Activated naive CD4-positive, alpha-beta T cell treated with anti-CD3 and anti-CD28 coated beads for 36 hours (primary cell): ENCODE data around the gene CYP27C1. TPM values are rescaled to one million over a fixed set of nuclear protein-coding genes. Genes with fewer than 3 reads are reported as not detected.
"Not testable (repeated sequence)": the region's sequence is repeated elsewhere in the genome, so short reads cannot be mapped to it uniquely, and the experiment has no call there.

Source experiments
- CTCF ChIA-PET: fragments of 350-600 bp; sonication (Branson Sonifier 250); formaldehyde crosslinking; loops from one replicate; lab custom pipeline; 2021; ENCODE audit warnings: antibody characterized with exemption; lab: Charles Lee
- DNase-seq: peaks from one replicate; pipeline ENCODE4 v3.0.0-alpha.2; 2020
- H3K27ac Mint-ChIP-seq: one replicate; pipeline ENCODE4 v1.8.0; 2021; ENCODE audit warnings: mild to moderate bottlenecking, mixed read lengths
- H3K27me3 Mint-ChIP-seq: one replicate; pipeline ENCODE4 v1.8.0; 2021; ENCODE audit warnings: low read depth, mixed read lengths
- H3K36me3 Mint-ChIP-seq: one replicate; pipeline ENCODE4 v1.8.0; 2021; ENCODE audit warnings: low read depth, mixed read lengths
- H3K4me1 Mint-ChIP-seq: one replicate; pipeline ENCODE4 v1.8.0; 2021; ENCODE audit warnings: low read depth, mixed read lengths
- H3K4me3 Mint-ChIP-seq: one replicate; pipeline ENCODE4 v1.8.0; 2021; ENCODE audit warnings: mild to moderate bottlenecking, moderate library complexity, mixed read lengths
- H3K9me3 Mint-ChIP-seq: one replicate; pipeline ENCODE4 v1.8.0; 2021; ENCODE audit warnings: mixed read lengths
- intact Hi-C: fragments of 100-400 bp; cut with micrococcal nuclease; formaldehyde crosslinking; loops from one replicate; pipeline ENCODE4 v1.15.1; 2023
- total RNA-seq, 2 experiments: library from RNA; stranded (reverse); gene quantifications; one replicate each; pipeline ENCODE4 v1.2.3, GENCODE V29; 2021

Gene CYP27C1
- total RNA-seq, 2 experiments from 2014 or later = not detected

GRCh38 chr2:127173057-127173456 is 47.0 kb downstream of the CYP27C1 start:
- Mint-ChIP-seq H3K4me1 (no peaks in the 10 kb centered on the region), H3K9me3 (no peaks in the 10 kb centered on the region), H3K27ac (no peak overlapping the region), H3K36me3 (no peaks in the 10 kb centered on the region), H3K4me3 (no peak overlapping the region), H3K27me3 (no peaks in the 10 kb centered on the region)
- no peak for DNase-seq
- CTCF ChIA-PET = interaction anchor here (1.3 kb wide), 2 partner anchors 12 to 107 kb away, joined by 3 read pairs; no protein-coding TSS in a partner anchor
- intact Hi-C loops = no loop called here

DNA sequence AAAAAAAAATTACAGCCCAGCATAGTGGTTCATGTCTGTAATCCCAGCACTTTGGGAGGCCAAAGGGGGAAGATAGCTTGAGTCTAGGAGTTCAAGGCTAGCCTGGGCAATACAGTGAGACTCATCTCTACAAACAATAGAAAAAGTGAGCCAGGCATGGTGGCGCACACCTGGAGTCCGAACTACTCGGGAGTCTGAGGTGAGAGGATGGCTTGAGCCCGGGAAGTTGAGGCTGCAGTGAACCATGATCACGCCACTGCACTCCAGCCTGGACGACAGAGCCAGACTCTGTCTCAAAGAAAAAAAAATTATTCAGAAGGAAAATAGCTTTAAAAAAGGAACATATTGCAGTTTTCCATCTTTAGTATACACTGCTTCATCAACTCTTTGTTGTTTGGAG is 47.8 kb downstream of the CYP27C1 start:
- CTCF ChIA-PET = no interaction called here

GRCh38 chr2:127170452-127171197 is 49.5 kb downstream of the CYP27C1 start:
- no peaks in the 10 kb centered on the region for H3K9me3 Mint-ChIP-seq
- H3K4me3 Mint-ChIP-seq = no peak overlapping the region
- H3K27me3 Mint-ChIP-seq = no peaks in the 10 kb centered on the region
- intact Hi-C loops = no loop called here
- no peak for DNase-seq
- CTCF ChIA-PET = interaction anchor here (0.6 to 1.4 kb wide), 2 partner anchors 26 to 325 kb away, joined by 3 to 5 read pairs; no protein-coding TSS in a partner anchor
- no peaks in the 10 kb centered on the region for H3K4me1 Mint-ChIP-seq
- no peak overlapping the region for H3K27ac Mint-ChIP-seq
- no peaks in the 10 kb centered on the region for H3K36me3 Mint-ChIP-seq

More for the DNA sequence above, 47.8 kb downstream of the CYP27C1 start:
- no peaks in the 10 kb centered on the region for H3K36me3 Mint-ChIP-seq
- H3K4me1 Mint-ChIP-seq = no peaks in the 10 kb centered on the region
- no peaks in the 10 kb centered on the region for H3K9me3 Mint-ChIP-seq
- H3K4me3 Mint-ChIP-seq = no peak overlapping the region
- intact Hi-C loops = no loop called here
- DNase-seq = no peak
- no peaks in the 10 kb centered on the region for H3K27me3 Mint-ChIP-seq
- H3K27ac Mint-ChIP-seq = no peak overlapping the region

DNA sequence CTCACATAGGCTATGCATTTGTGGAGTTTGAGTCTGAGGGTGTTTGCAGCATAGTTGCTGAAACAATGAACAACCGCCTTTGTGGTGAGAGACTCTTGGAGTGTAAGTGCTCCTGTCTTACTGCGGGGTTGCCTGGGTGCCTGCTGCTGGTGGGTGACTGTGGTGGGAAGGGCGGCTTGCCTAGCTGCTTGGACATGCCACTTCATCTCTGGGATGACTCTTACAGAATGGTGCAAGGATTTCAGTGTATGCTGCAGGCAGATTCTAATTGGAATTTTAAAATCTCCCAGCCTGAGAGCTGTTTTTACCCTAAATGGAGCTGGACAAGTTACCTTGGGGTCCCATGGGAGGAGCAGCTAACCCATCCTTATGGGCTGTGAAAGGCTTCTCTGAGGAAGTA is 50.1 kb downstream of the CYP27C1 start:
- Mint-ChIP-seq H3K9me3 (no peaks in the 10 kb centered on the region), H3K4me3 (no peak overlapping the region), H3K36me3 (no peaks in the 10 kb centered on the region), H3K27me3 (no peaks in the 10 kb centered on the region), H3K4me1 (no peaks in the 10 kb centered on the region), H3K27ac (no peak overlapping the region)
- CTCF ChIA-PET = interaction anchor here (1.1 to 1.4 kb wide), 2 partner anchors 27 to 102 kb away, joined by 4 to 5 read pairs; no protein-coding TSS in a partner anchor
- intact Hi-C loops = no loop called here
- DNase-seq = no peak

DNA sequence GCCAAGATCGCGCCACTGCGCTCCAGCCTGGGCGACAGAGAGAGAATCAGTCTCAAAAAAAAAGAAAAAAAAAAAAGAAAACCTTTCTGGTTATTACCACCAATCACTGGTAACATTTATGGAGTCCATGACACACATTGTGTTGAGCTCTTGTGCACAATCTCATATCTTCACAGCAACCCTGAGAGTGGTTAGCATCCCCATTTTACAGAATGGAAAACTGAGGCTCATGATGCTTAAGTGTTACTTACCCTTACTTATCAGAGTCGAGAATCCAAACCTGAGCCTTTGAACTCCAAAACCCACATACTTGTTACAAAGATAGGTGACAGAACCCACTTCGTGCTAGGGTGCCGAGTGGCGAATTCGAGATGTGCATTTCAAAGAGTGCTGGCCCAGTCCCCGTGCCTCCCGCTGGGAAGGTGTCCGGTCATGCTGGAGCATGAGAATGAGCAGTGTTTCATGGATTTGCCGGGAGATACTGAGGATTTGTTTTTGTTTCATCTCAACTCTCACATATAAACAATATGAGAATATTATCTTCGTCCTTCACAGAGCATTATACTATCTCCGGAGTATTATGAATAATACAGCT is 50.9 kb downstream of the CYP27C1 start:
- Mint-ChIP-seq H3K4me1 (no peaks in the 10 kb centered on the region), H3K4me3 (no peak overlapping the region), H3K27me3 (no peaks in the 10 kb centered on the region), H3K27ac (no peak overlapping the region), H3K9me3 (no peaks in the 10 kb centered on the region), H3K36me3 (no peaks in the 10 kb centered on the region)
- CTCF ChIA-PET = interaction anchor here (1.1 kb wide), 1 partner anchor 101 kb away, joined by 4 read pairs; no protein-coding TSS in a partner anchor
- DNase-seq = no peak
- intact Hi-C loops = no loop called here

GRCh38 chr2:127166231-127166860 is 53.8 kb downstream of the CYP27C1 start:
- Mint-ChIP-seq H3K4me3 (no peak overlapping the region), H3K27ac (no peak overlapping the region), H3K9me3 (no peaks in the 10 kb centered on the region), H3K4me1 (no peaks in the 10 kb centered on the region), H3K27me3 (no peaks in the 10 kb centered on the region), H3K36me3 (no peaks in the 10 kb centered on the region)
- CTCF ChIA-PET = no interaction called here
- intact Hi-C loops = no loop called here
- DNase-seq = no peak

DNA sequence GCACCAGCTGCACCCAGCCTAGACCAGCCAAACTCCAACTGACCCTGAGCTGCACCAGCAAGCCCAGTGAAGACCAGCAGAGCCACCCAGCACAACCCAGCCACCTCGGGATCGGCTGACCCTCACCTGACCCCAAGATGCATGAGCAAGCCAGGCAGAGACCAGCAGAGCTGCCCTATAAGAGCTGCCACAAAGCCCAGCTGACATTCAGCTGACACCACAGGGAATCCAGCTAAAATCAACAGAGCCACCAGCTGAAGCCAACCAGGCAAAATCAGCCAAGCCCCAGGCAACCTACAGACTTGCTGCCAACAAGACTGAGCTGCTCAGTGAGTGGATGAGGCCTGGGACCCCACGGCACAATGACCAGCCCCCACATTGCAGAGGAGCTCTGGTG is 54.6 kb downstream of the CYP27C1 start:
- no peaks in the 10 kb centered on the region for H3K27me3 Mint-ChIP-seq
- no peak overlapping the region for H3K4me3 Mint-ChIP-seq
- no peaks in the 10 kb centered on the region for H3K4me1 Mint-ChIP-seq
- no peaks in the 10 kb centered on the region for H3K9me3 Mint-ChIP-seq
- CTCF ChIA-PET = no interaction called here
- H3K36me3 Mint-ChIP-seq = no peaks in the 10 kb centered on the region
- intact Hi-C loops = no loop called here
- DNase-seq = no peak
- no peak overlapping the region for H3K27ac Mint-ChIP-seq

- H3K27ac Mint-ChIP-seq = no peak overlapping the region
- intact Hi-C loops = no loop called here
- H3K4me3 Mint-ChIP-seq = no peak overlapping the region
- H3K4me1 Mint-ChIP-seq = no peaks in the 10 kb centered on the region
- H3K27me3 Mint-ChIP-seq = no peaks in the 10 kb centered on the region
- no peak for DNase-seq
- H3K36me3 Mint-ChIP-seq = no peaks in the 10 kb centered on the region
- CTCF ChIA-PET = no interaction called here
- H3K9me3 Mint-ChIP-seq = no peaks in the 10 kb centered on the region
Observed at GRCh38 chr2:127164761-127165538, 55.1 kb downstream of the CYP27C1 start.

- intact Hi-C loops = no loop called here
- H3K9me3 Mint-ChIP-seq = no peaks in the 10 kb centered on the region
- H3K27ac Mint-ChIP-seq = no peak overlapping the region
- DNase-seq = no peak
- no peaks in the 10 kb centered on the region for H3K27me3 Mint-ChIP-seq
- no peak overlapping the region for H3K4me3 Mint-ChIP-seq
- CTCF ChIA-PET = interaction anchor here (0.7 kb wide), 1 partner anchor 28 kb away, joined by 3 read pairs; no protein-coding TSS in a partner anchor
- H3K4me1 Mint-ChIP-seq = no peaks in the 10 kb centered on the region
- no peaks in the 10 kb centered on the region for H3K36me3 Mint-ChIP-seq
Observed at GRCh38 chr2:127163921-127164320, 56.2 kb downstream of the CYP27C1 start.

DNA sequence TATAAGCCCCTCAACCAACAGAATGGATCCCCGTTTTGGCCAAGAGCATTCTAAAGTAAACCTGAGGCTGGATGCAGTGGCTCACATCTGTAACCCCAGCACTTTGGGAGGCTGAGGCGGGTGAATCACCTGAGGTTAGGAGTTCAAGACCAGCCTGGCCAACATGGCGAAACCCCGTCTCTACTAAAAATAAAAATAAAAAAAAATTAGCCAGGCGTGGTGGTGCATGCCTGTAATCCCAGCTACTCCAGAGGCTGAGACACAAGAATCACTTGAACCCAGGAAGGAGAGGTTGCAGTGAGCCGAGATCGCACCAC is 57.1 kb downstream of the CYP27C1 start:
- H3K36me3 Mint-ChIP-seq, DNase-seq, intact Hi-C loops, H3K4me3 Mint-ChIP-seq, H3K27me3 Mint-ChIP-seq, H3K9me3 Mint-ChIP-seq, H3K4me1 Mint-ChIP-seq, H3K27ac Mint-ChIP-seq: not testable (repeated sequence)
- CTCF ChIA-PET = interaction anchor here (1.1 kb wide), 1 partner anchor 14 kb away, joined by 3 read pairs; no protein-coding TSS in a partner anchor

- no peak for DNase-seq
- no peaks in the 10 kb centered on the region for H3K36me3 Mint-ChIP-seq
- H3K4me3 Mint-ChIP-seq = no peak overlapping the region
- intact Hi-C loops = no loop called here
- H3K27me3 Mint-ChIP-seq = no peaks in the 10 kb centered on the region
- H3K4me1 Mint-ChIP-seq = no peaks in the 10 kb centered on the region
- no peak overlapping the region for H3K27ac Mint-ChIP-seq
- CTCF ChIA-PET = interaction anchor here (0.5 to 1.1 kb wide), 2 partner anchors 11 to 13 kb away, joined by 3 read pairs; no protein-coding TSS in a partner anchor
- no peaks in the 10 kb centered on the region for H3K9me3 Mint-ChIP-seq
Observed at GRCh38 chr2:127162261-127163089, 57.6 kb downstream of the CYP27C1 start.
